OCI-LY1 (cell line): ENCODE results near the gene PDE11A.

Experiments
- H2AFZ ChIP-seq: fragments of 200-600 bp; sonication (generic), shearing (Covaris generic); 2 replicates; pipeline ENCODE4 v1.6.0; 2014; ENCODE audit warnings: antibody characterized with exemption, mild to moderate bottlenecking, low read length
- H3F3A ChIP-seq: fragments of 200-600 bp; sonication (generic), shearing (Covaris generic); 2 replicates; pipeline ENCODE4 v1.6.0; 2014; ENCODE audit warnings: mild to moderate bottlenecking, antibody characterized with exemption, low read length, moderate library complexity; ENCODE audit not compliant: insufficient read depth
- H3K27ac ChIP-seq: fragments of 200-600 bp; sonication (generic); 2 replicates; pipeline ENCODE4 v1.5.1; 2014; ENCODE audit warnings: low read length, mixed run types, mild to moderate bottlenecking, low read depth; ENCODE audit not compliant: poor library complexity, severe bottlenecking
- H3K27me3 ChIP-seq: fragments of 200-600 bp; sonication (generic); 2 replicates; pipeline ENCODE4 v1.6.0; 2014; ENCODE audit warnings: antibody characterized with exemption, mild to moderate bottlenecking, low read length, moderate library complexity; ENCODE audit not compliant: insufficient read depth
- H3K36me3 ChIP-seq: fragments of 200-600 bp; sonication (generic); 2 replicates; pipeline ENCODE4 v1.6.1; 2014; ENCODE audit warnings: mild to moderate bottlenecking, antibody characterized with exemption, low read length, moderate library complexity, mixed read lengths; ENCODE audit not compliant: insufficient read depth
- H3K4me1 ChIP-seq: fragments of 200-600 bp; sonication (generic); 2 replicates; pipeline ENCODE4 v1.5.1; 2014; ENCODE audit warnings: mild to moderate bottlenecking, low read length, moderate library complexity; ENCODE audit not compliant: insufficient read depth, severe bottlenecking
- H3K4me2 ChIP-seq: fragments of 200-600 bp; sonication (generic), shearing (Covaris generic); 2 replicates; pipeline ENCODE4 v1.6.1; 2014; ENCODE audit warnings: low read length
- H3K4me3 ChIP-seq: fragments of 200-600 bp; sonication (generic); 2 replicates; pipeline ENCODE4 v1.5.1; 2014; ENCODE audit warnings: low read length, low read depth, mild to moderate bottlenecking, mixed read lengths; ENCODE audit not compliant: poor library complexity, severe bottlenecking
- H3K79me2 ChIP-seq: fragments of 200-600 bp; shearing (Covaris generic); 2 replicates; pipeline ENCODE4 v1.6.1; 2016; ENCODE audit warnings: mixed run types, low read length, mixed read lengths; ENCODE audit not compliant: insufficient read depth
- H3K9ac ChIP-seq: fragments of 200-600 bp; sonication (generic), shearing (Covaris generic); 2 replicates; pipeline ENCODE4 v1.6.1; 2014; ENCODE audit warnings: mild to moderate bottlenecking, low read length, mixed read lengths
- H3K9me2 ChIP-seq: fragments of 200-600 bp; sonication (generic), shearing (Covaris generic); 2 replicates; pipeline ENCODE4 v1.6.1; 2014; ENCODE audit warnings: low read depth, mild to moderate bottlenecking, low read length, mixed read lengths
- H3K9me3 ChIP-seq: fragments of 200-600 bp; shearing (Covaris generic); 2 replicates; pipeline ENCODE4 v1.6.1; 2014; ENCODE audit warnings: low read length, mixed read lengths
- H4K20me1 ChIP-seq: fragments of 200-600 bp; sonication (generic), shearing (Covaris generic); 2 replicates; pipeline ENCODE4 v1.6.0; 2016; ENCODE audit warnings: mild to moderate bottlenecking, low read length; ENCODE audit not compliant: insufficient read depth
- EZH2 ChIP-seq: fragments of 200-600 bp; sonication (generic), shearing (Covaris generic); IDR thresholded peaks from 2 replicates; pipeline ENCODE4 v1.8.0; 2017; ENCODE audit warnings: borderline replicate concordance, mixed run types, mild to moderate bottlenecking, antibody characterized with exemption, low read length, moderate library complexity, mixed read lengths
- TF ChIP-seq, protein P1 (sequence below): fragments of 200-600 bp; sonication (generic), shearing (Covaris generic); IDR thresholded peaks from 2 replicates; pipeline ENCODE4 v1.5.1; 2017; ENCODE audit warnings: mild to moderate bottlenecking, antibody characterized with exemption, low read length, moderate library complexity, mixed read lengths

The PDE11A gene

DNA sequence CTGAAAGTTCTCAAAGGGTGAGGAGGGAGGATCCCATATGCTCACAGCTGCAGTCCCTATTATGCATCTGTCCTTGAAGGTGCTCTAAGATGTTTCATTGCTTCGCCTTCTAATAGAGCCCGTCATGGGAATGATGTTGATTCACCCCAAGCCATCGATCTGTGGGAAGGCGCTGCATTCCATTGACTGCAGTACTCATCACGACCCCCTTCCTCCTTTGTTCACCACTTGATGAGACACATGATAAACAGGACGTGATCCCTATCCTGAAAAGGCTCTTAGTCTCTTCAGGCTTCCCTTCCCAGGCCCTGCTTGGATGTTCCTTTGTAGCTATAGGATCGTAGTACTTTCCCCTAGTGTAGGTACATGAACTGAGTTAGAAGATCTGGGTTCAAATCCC lies 498.2 kb downstream of the PDE11A start:
- no peaks in the 10 kb centered on the region for H3K79me2 ChIP-seq
- H3K9me2 ChIP-seq: no peaks in the 10 kb centered on the region
- no peak for TF ChIP-seq EZH2
- TF ChIP-seq, protein P1, sequence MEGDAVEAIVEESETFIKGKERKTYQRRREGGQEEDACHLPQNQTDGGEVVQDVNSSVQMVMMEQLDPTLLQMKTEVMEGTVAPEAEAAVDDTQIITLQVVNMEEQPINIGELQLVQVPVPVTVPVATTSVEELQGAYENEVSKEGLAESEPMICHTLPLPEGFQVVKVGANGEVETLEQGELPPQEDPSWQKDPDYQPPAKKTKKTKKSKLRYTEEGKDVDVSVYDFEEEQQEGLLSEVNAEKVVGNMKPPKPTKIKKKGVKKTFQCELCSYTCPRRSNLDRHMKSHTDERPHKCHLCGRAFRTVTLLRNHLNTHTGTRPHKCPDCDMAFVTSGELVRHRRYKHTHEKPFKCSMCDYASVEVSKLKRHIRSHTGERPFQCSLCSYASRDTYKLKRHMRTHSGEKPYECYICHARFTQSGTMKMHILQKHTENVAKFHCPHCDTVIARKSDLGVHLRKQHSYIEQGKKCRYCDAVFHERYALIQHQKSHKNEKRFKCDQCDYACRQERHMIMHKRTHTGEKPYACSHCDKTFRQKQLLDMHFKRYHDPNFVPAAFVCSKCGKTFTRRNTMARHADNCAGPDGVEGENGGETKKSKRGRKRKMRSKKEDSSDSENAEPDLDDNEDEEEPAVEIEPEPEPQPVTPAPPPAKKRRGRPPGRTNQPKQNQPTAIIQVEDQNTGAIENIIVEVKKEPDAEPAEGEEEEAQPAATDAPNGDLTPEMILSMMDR: no peak
- H3K4me3 ChIP-seq: no peak overlapping the region
- no peak overlapping the region for H3K4me2 ChIP-seq
- H2AFZ ChIP-seq: no peak overlapping the region
- no peaks in the 10 kb centered on the region for H3F3A ChIP-seq
- no peaks in the 10 kb centered on the region for H3K9me3 ChIP-seq
- no peaks in the 10 kb centered on the region for H3K4me1 ChIP-seq
- H3K9ac ChIP-seq: no peak overlapping the region
- no peaks in the 10 kb centered on the region for H3K36me3 ChIP-seq
- no peaks in the 10 kb centered on the region for H3K27me3 ChIP-seq
- H4K20me1 ChIP-seq: no peaks in the 10 kb centered on the region
- no peak overlapping the region for H3K27ac ChIP-seq
